HepG2 (cell line): Measurements from ENCODE around the gene TMEM255B. TPM values are rescaled to one million over a fixed set of nuclear protein-coding genes. Genes with fewer than 3 reads are reported as not detected.
A peak's percentile ranks its signal among the peaks of the same experiment; 100 is the strongest.

Experiments used
- ATAC-seq: fragments of 200-7000 bp; cut with Tn5 transposase; 3 replicates; pipeline ENCODE4 v1.9.1; 2020; ENCODE audit warnings: mild to moderate bottlenecking, moderate library complexity
- BruUV-seq: library from RNA; stranded (reverse); fragments of 400-500 nt; replicated peaks from 2 replicates; lab custom pipeline; 2021; lab: Mats Ljungman, UMichigan
- CTCF ChIA-PET: fragments of 300-600 bp; formaldehyde crosslinking; extraction: SDS; loops from one replicate; lab custom pipeline; 2021; ENCODE audit warnings: low total read pairs, inconsistent platforms, low intra/inter-chr PET ratio; lab: Yijun Ruan, JAX
- POLR2A ChIA-PET: fragments of 350-600 bp; sonication (Branson Sonifier 250); formaldehyde crosslinking; loops from one replicate; lab custom pipeline; 2020; ENCODE audit warnings: antibody characterized with exemption, inconsistent platforms; lab: Yijun Ruan, JAX
- DNase-seq: peaks from one replicate; pipeline ENCODE4 v3.0.0-alpha.2; 2015; ENCODE audit warnings: low spot score
- FAIRE-seq: peaks from 3 replicates; lab custom pipeline; 2011; peaks lifted over from hg19 to GRCh38; lab: Jason Lieb, UNC
- H2AFZ ChIP-seq: one replicate; pipeline ENCODE4 v1.6.1; 2011; ENCODE audit warnings: low read length, inconsistent platforms
- H3K27ac ChIP-seq: fragments of 300-600 bp; 3 replicates; pipeline ENCODE4 v1.8.0; 2011; ENCODE audit warnings: mixed run types, mild to moderate bottlenecking, mixed read lengths, low read length, inconsistent platforms; ENCODE audit not compliant: insufficient read depth; ENCODE audit errors: extremely low read length
- H3K27me3 ChIP-seq, 2 experiments: fragments of 200-600 bp in 1 of 2; 2 replicates in 1 of 2; 3 replicates in 1 of 2; pipeline versions ENCODE4 v1.6.0 to v1.8.0; 2011; ENCODE audit warnings: low read length in 2 of 2, mild to moderate bottlenecking in 2 of 2, moderate library complexity in 2 of 2, inconsistent platforms in 1 of 2; ENCODE audit not compliant: insufficient read depth in 2 of 2, control insufficient read depth in 1 of 2
- H3K36me3 ChIP-seq, 2 experiments: fragments of 200-600 bp in 1 of 2; replicated peaks in 1 of 2; 2 replicates in 1 of 2; 3 replicates in 1 of 2; pipeline versions ENCODE4 v1.5.1 to v1.8.0; 2011; ENCODE audit warnings: low read length in 2 of 2, inconsistent platforms in 1 of 2; ENCODE audit not compliant: insufficient read depth in 2 of 2, control insufficient read depth in 1 of 2
- H3K4me1 ChIP-seq: 2 replicates; pipeline ENCODE4 v1.5.1; 2012; ENCODE audit warnings: low read length, inconsistent platforms; ENCODE audit not compliant: insufficient read depth
- H3K4me2 ChIP-seq: 2 replicates; pipeline ENCODE4 v1.6.0; 2011; ENCODE audit warnings: low read depth, low read length, inconsistent platforms
- H3K4me3 ChIP-seq, 3 experiments: fragments of 200-600 bp in 1 of 3; sonication (generic), shearing (Covaris generic) in 1 of 3; replicated peaks in 1 of 3; 2 replicates each; pipeline ENCODE4 v1.5.1; 2011 to 2016; ENCODE audit warnings: low read length in 3 of 3, inconsistent platforms in 2 of 3, low read depth in 2 of 3, mild to moderate bottlenecking in 2 of 3, control low read depth in 1 of 3, mixed read lengths in 1 of 3; ENCODE audit not compliant: insufficient read depth in 1 of 3
- H3K79me2 ChIP-seq: one replicate; pipeline ENCODE4 v1.6.1; 2011; ENCODE audit warnings: low read length, inconsistent platforms; ENCODE audit not compliant: insufficient read depth
- H3K9ac ChIP-seq: 2 replicates; pipeline ENCODE4 v1.6.0; 2011; ENCODE audit warnings: mild to moderate bottlenecking, low read depth, low read length, inconsistent platforms; ENCODE audit not compliant: insufficient read depth
- H3K9me3 ChIP-seq: 2 replicates; pipeline ENCODE4 v1.5.1; 2012; ENCODE audit warnings: mild to moderate bottlenecking, low read length
- H4K20me1 ChIP-seq: 2 replicates; pipeline ENCODE4 v1.6.0; 2011; ENCODE audit warnings: inconsistent platforms, mild to moderate bottlenecking, low read length, moderate library complexity; ENCODE audit not compliant: insufficient read depth
- LCORL ChIP-seq, 2 experiments: fragments of 450-650 bp in 1 of 2; sonication (generic) in 1 of 2; formaldehyde crosslinking in 1 of 2; IDR thresholded peaks; 2 replicates each; pipeline versions ENCODE4 v1.5.0 to v1.6.1; 2017 to 2020; ENCODE audit warnings: antibody characterized with exemption in 1 of 2, missing genetic modification reagents in 1 of 2
- MBNL3 ChIP-seq: fragments of 250-450 bp; sonication (Bioruptor Pico); conservative IDR thresholded peaks from 2 replicates; pipeline ENCODE4 v1.8.0; 2022; ENCODE audit warnings: mild to moderate bottlenecking, inconsistent platforms
- MTA1 ChIP-seq: sonication (generic); formaldehyde crosslinking; IDR thresholded peaks from 2 replicates; pipeline ENCODE4 v1.4.0; 2020; ENCODE audit warnings: missing genetic modification reagents, mild to moderate bottlenecking, borderline replicate concordance
- PATZ1 ChIP-seq: sonication (generic); formaldehyde crosslinking; IDR thresholded peaks from 2 replicates; pipeline ENCODE4 v1.4.0; 2020; ENCODE audit warnings: missing genetic modification reagents
- SAFB2 ChIP-seq: sonication (generic); formaldehyde crosslinking; IDR thresholded peaks from 2 replicates; pipeline ENCODE4 v1.5.1; 2020; ENCODE audit warnings: missing genetic modification reagents, low read depth, mild to moderate bottlenecking, borderline replicate concordance
- SALL1 ChIP-seq: sonication (generic); formaldehyde crosslinking; IDR thresholded peaks from 2 replicates; pipeline ENCODE4 v1.8.0; 2022; ENCODE audit warnings: mild to moderate bottlenecking, missing genetic modification reagents
- ZNF263 ChIP-seq: sonication (generic); formaldehyde crosslinking; IDR thresholded peaks from 2 replicates; pipeline ENCODE4 v1.4.0; 2020; ENCODE audit warnings: missing genetic modification reagents
- ZNF335 ChIP-seq: sonication (generic); formaldehyde crosslinking; IDR thresholded peaks from 2 replicates; pipeline ENCODE4 v1.4.0; 2020; ENCODE audit warnings: missing genetic modification reagents
- ZNF720 ChIP-seq: sonication (generic); formaldehyde crosslinking; IDR thresholded peaks from 2 replicates; pipeline ENCODE4 v1.4.0; 2020; ENCODE audit warnings: missing genetic modification reagents
- ZNF777 ChIP-seq: sonication (generic); formaldehyde crosslinking; IDR thresholded peaks from 2 replicates; pipeline ENCODE4 v1.4.0; 2020; ENCODE audit warnings: missing genetic modification reagents
- ZNF792 ChIP-seq: IDR thresholded peaks from 2 replicates; pipeline ENCODE4 v1.6.1; 2016
- WGBS: methylation state at CpG from one replicate; pipeline ENCODE4 v1.1.6; 2017; ENCODE audit warnings: low lambda C conversion rate; 5-methylcytosine and 5-hydroxymethylcytosine counted together
- in situ Hi-C: cut with HindIII; loops from 2 replicates; pipeline ENCODE4 v1.10.0; 2017; ENCODE audit warnings: low pct_unique_long_range_greater_than_20kb; ENCODE audit not compliant: extremely low pct_ligation_motif_present
- intact Hi-C: fragments of 100-400 bp; cut with micrococcal nuclease; formaldehyde crosslinking; loops from one replicate; pipeline ENCODE4 v1.10.0; 2022; ENCODE audit not compliant: unreplicated experiment
- polyA plus RNA-seq, 8 experiments: library from polyadenylated mRNA; depleted of rRNA in 3 of 8; stranded (reverse) in 7 of 8; unstranded in 1 of 8; fragments of >200 nt; fragmentation: Illumina TruSeq in 4 of 8; extraction: Trizol in 4 of 8; gene quantifications; 2 replicates each; pipeline versions ENCODE4 v1.2.1 to v1.2.3, GENCODE V29; 2011 to 2016; ENCODE audit warnings: low read depth in 4 of 8, missing spikeins in 1 of 8, mixed read lengths in 1 of 8; ENCODE audit not compliant: insufficient read depth in 1 of 8
- total RNA-seq, 5 experiments: library from RNA; depleted of rRNA; stranded (reverse); fragments of >200 nt; fragmentation: Illumina TruSeq; extraction: Trizol; gene quantifications; 2 replicates each; pipeline ENCODE4 v1.2.3, GENCODE V29; 2016; ENCODE audit warnings: low read depth in 1 of 5
- TF ChIP-seq, protein P1 (sequence below): sonication (generic); formaldehyde crosslinking; IDR thresholded peaks from 2 replicates; pipeline ENCODE4 v1.4.0; 2020; ENCODE audit warnings: missing genetic modification reagents
- TF ChIP-seq, protein P2 (sequence below): sonication (generic); formaldehyde crosslinking; IDR thresholded peaks from 2 replicates; pipeline ENCODE4 v1.5.0; 2020; ENCODE audit warnings: missing genetic modification reagents

The TMEM255B gene
- total and polyA plus RNA-seq, 2 of the 13 experiments (the other 11 are each of a cell fraction or from before 2014, with no cell fraction given) = not detected

DNA sequence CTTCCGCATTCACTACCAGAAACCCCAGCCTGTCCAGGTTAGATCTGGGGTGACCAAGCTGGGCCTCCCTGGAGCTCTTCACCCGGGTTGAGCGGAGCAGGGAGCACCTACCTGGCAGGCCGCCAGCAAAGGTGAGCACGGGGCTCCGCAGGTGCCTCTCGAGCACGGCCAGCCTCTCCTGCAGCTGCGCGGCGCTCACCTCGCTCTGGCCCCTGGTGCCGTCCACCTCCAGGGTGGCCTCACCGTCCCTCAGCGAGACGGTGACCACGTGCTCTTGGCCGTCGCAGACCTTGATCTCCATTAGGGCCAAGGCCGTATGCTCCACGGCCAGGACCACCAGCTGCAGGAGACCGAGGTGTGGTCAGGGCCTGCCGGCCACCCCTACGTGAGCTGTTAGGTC lies 62.8 kb downstream of the TMEM255B start:
- POLR2A ChIA-PET = no interaction called here
- no peak overlapping the region for H3K4me2 ChIP-seq
- no peak overlapping the region for H3K4me3 ChIP-seq
- no TSS peak for BruUV-seq
- no peaks in the 10 kb centered on the region for H3K79me2 ChIP-seq
- no peaks in the 10 kb centered on the region for H3K4me1 ChIP-seq
- FAIRE-seq (no peak), DNase-seq (no peak), ATAC-seq (no peak)
- H3K9me3 ChIP-seq = no peaks in the 10 kb centered on the region
- H2AFZ ChIP-seq = no peak overlapping the region
- no peaks in the 10 kb centered on the region for H3K36me3 ChIP-seq
- H4K20me1 ChIP-seq = no peaks in the 10 kb centered on the region
- no peak overlapping the region for H3K9ac ChIP-seq
- CTCF ChIA-PET = no interaction called here
- in situ Hi-C loops = no loop called here
- H3K27me3 ChIP-seq = peaks cover 0 to 5% of the 10 kb centered on the region in 2 experiments; a peak in 2 of 5 replicates
- TF ChIP-seq ZNF720 (CRISPR knock-in tag) (no peak), PATZ1 (CRISPR knock-in tag) (no peak), SALL1 (CRISPR knock-in tag) (no peak), ZNF263 (CRISPR knock-in tag) (0 out of 2 replicates have a peak, but pooled peaks have one; percentile 45), ZNF792 (CRISPR knock-in tag) (no peak), LCORL (IDR thresholded peaks at IDR 0.05) (0 out of 2 replicates have a peak, but pooled peaks have one; percentile 19), LCORL (CRISPR knock-in tag; IDR thresholded peaks at IDR 0.05) (no peak)
- intact Hi-C loops = no loop called here
- 81% methylated on average over 15 of the region's 24 CpGs for WGBS
- no peak overlapping the region for H3K27ac ChIP-seq

GRCh38 chr13:113822266-113822665 lies 63.2 kb downstream of the TMEM255B start:
- no peaks in the 10 kb centered on the region for H3K79me2 ChIP-seq
- no peak overlapping the region for H2AFZ ChIP-seq
- in situ Hi-C loops = no loop called here
- BruUV-seq = no TSS peak
- intact Hi-C loops = no loop called here
- H3K36me3 ChIP-seq = no peaks in the 10 kb centered on the region
- TF ChIP-seq ZNF777 (CRISPR knock-in tag) (no peak), MTA1 (CRISPR knock-in tag) (no peak), SAFB2 (CRISPR knock-in tag) (no peak), MBNL3 (no peak), ZNF335 (CRISPR knock-in tag) (no peak)
- TF ChIP-seq, protein P1, sequence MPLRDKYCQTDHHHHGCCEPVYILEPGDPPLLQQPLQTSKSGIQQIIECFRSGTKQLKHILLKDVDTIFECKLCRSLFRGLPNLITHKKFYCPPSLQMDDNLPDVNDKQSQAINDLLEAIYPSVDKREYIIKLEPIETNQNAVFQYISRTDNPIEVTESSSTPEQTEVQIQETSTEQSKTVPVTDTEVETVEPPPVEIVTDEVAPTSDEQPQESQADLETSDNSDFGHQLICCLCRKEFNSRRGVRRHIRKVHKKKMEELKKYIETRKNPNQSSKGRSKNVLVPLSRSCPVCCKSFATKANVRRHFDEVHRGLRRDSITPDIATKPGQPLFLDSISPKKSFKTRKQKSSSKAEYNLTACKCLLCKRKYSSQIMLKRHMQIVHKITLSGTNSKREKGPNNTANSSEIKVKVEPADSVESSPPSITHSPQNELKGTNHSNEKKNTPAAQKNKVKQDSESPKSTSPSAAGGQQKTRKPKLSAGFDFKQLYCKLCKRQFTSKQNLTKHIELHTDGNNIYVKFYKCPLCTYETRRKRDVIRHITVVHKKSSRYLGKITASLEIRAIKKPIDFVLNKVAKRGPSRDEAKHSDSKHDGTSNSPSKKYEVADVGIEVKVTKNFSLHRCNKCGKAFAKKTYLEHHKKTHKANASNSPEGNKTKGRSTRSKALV (CRISPR knock-in tag) = no peak
- TF ChIP-seq, protein P2, sequence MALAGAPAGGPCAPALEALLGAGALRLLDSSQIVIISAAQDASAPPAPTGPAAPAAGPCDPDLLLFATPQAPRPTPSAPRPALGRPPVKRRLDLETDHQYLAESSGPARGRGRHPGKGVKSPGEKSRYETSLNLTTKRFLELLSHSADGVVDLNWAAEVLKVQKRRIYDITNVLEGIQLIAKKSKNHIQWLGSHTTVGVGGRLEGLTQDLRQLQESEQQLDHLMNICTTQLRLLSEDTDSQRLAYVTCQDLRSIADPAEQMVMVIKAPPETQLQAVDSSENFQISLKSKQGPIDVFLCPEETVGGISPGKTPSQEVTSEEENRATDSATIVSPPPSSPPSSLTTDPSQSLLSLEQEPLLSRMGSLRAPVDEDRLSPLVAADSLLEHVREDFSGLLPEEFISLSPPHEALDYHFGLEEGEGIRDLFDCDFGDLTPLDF = no peak
- peaks cover 0 to 5% of the 10 kb centered on the region in 2 experiments; a peak in 2 of 5 replicates for H3K27me3 ChIP-seq
- H3K27ac ChIP-seq = no peak overlapping the region
- FAIRE-seq = no peak
- no peak for DNase-seq
- ChIA-PET CTCF (no interaction called here), POLR2A (no interaction called here)
- no peak for ATAC-seq
- no peak overlapping the region for H3K9ac ChIP-seq
- no peak overlapping the region for H3K4me3 ChIP-seq
- 56% methylated on average over 5 of the region's 12 CpGs for WGBS
- no peaks in the 10 kb centered on the region for H3K9me3 ChIP-seq
- H3K4me2 ChIP-seq = no peak overlapping the region
- no peaks in the 10 kb centered on the region for H3K4me1 ChIP-seq
- no peaks in the 10 kb centered on the region for H4K20me1 ChIP-seq
